Motor neuron (in vitro differentiated cells): ENCODE data around the gene ASS1. TPM values are rescaled to one million over a fixed set of nuclear protein-coding genes. Genes with fewer than 3 reads are reported as not detected.

Experiments
- ATAC-seq, 8 experiments: fragments of 200-7000 bp; cut with Tn5 transposase; replicated peaks in 6 of 8; 2 replicates each; pipeline ENCODE4 v1.8.0; 2021; ENCODE audit warnings: mild to moderate bottlenecking in 8 of 8, moderate library complexity in 8 of 8
- H3K27ac ChIP-seq, 2 donors: fragments of 250-450 bp; sonication (Bioruptor Pico); 2 replicates each; pipeline ENCODE4 v1.9.0; 2021; ENCODE audit warnings: antibody characterized with exemption in 2 of 2, mild to moderate bottlenecking in 2 of 2, moderate library complexity in 1 of 2
- H3K4me1 ChIP-seq, 2 donors: fragments of 250-450 bp; sonication (Bioruptor Pico); replicated peaks in 1 of 2; 2 replicates each; pipeline ENCODE4 v1.6.1; 2021; ENCODE audit warnings: antibody characterized with exemption in 2 of 2, mild to moderate bottlenecking in 2 of 2, moderate library complexity in 1 of 2
- H3K4me3 ChIP-seq, 5 donors: fragments of 250-450 bp; sonication (Bioruptor Pico); 2 replicates each; pipeline ENCODE4 v1.9.0; 2021; ENCODE audit warnings: antibody characterized with exemption in 5 of 5, mild to moderate bottlenecking in 5 of 5, moderate library complexity in 4 of 5
- WGBS, 10 experiments: fragments of 450-650 bp; shearing (Covaris generic); methylation state at CpG; one replicate each; pipeline ENCODE4 v1.0.0; 2022; 5-methylcytosine and 5-hydroxymethylcytosine counted together
- in situ Hi-C, 9 experiments: fragments of 400-800 bp; cut with MboI; loops; one replicate each; pipeline ENCODE4 v1.15.0; 2021; ENCODE audit warnings: low sequenced_read_pairs in 9 of 9, low pct_unique_long_range_greater_than_20kb in 2 of 9; ENCODE audit not compliant: unreplicated experiment in 9 of 9
- total RNA-seq, 8 experiments: library from RNA; unstranded; fragments of 300-600 nt; gene quantifications; 2 replicates each; pipeline versions ENCODE4 v1.2.3 to v1.2.4, GENCODE V29; 2022

Gene ASS1
- total RNA-seq, 8 experiments from 2014 or later: 12.0 to 412 (median 86.3) TPM

- in situ Hi-C loops: loop anchor here in 5 of 9 experiments (10.0 to 25.0 kb wide), 2 partner anchors 231 to 234 kb away; partner anchors contain the start of gene EXOSC2 (in 4 of the 5)
- 0 to 100% (median 75%) methylated on average over 1 to 5 of the region's 7 CpGs; no CpG with 5 or more reads in 4 of the 10 experiments for WGBS, 10 experiments
These were observed 8.7 kb downstream of the ASS1 start for GRCh38 chr9:130453487-130453886.

GRCh38 chr9:130454096-130454811 is 9.5 kb downstream of the ASS1 start:
- no peak overlapping the region for H3K27ac ChIP-seq
- in situ Hi-C loops: loop anchor here in 5 of 9 experiments (10.0 to 25.0 kb wide), 2 partner anchors 231 to 233 kb away; partner anchors contain the start of gene EXOSC2 (in 4 of the 5)
- peaks cover 29 to 32% of the 10 kb centered on the region in 2 donors for H3K4me1 ChIP-seq
- no peak overlapping the region for H3K4me3 ChIP-seq
- WGBS, 10 experiments: 82 to 100% (median 91%) methylated on average over 1 to 7 of the region's 10 CpGs; no CpG with 5 or more reads in 1 of the 10 experiments
- ATAC-seq: no peak

More at GRCh38 chr9:130453487-130453886, 8.7 kb downstream of the ASS1 start:
- Histone ChIP-seq H3K4me3 (no peak overlapping the region), H3K4me1 (peaks cover 35 to 39% of the 10 kb centered on the region in 2 donors), H3K27ac (no peak overlapping the region)
- peak in 1 of 8 experiments; percentile 7 for ATAC-seq

GRCh38 chr9:130454812-130455325 is 10.1 kb downstream of the ASS1 start:
- 0 to 100% (median 70%) methylated on average over 2 to 3 of the region's 3 CpGs for WGBS, 10 experiments
- Histone ChIP-seq H3K4me3 (no peak overlapping the region), H3K4me1 (peaks cover 24 to 25% of the 10 kb centered on the region in 2 donors), H3K27ac (no peak overlapping the region)
- no peak for ATAC-seq
- in situ Hi-C loops: loop anchor here in 5 of 9 experiments (10.0 to 25.0 kb wide), 2 partner anchors 230 to 232 kb away; partner anchors contain the start of gene EXOSC2 (in 4 of the 5)

- no peak overlapping the region for H3K4me3 ChIP-seq
- no peak for ATAC-seq
- H3K4me1 ChIP-seq: no peaks in the 10 kb centered on the region
- H3K27ac ChIP-seq: no peak overlapping the region
- in situ Hi-C loops: loop anchor here in 5 of 9 experiments (10.0 to 25.0 kb wide), 2 partner anchors 227 to 229 kb away; partner anchors contain the start of gene EXOSC2 (in 4 of the 5)
- 67 to 100% (median 90%) methylated on average over 1 to 7 of the region's 23 CpGs; no CpG with 5 or more reads in 1 of the 10 experiments for WGBS, 10 experiments
These were observed 13.5 kb downstream of the ASS1 start for GRCh38 chr9:130458027-130458803.

GRCh38 chr9:130458804-130459067 is 14.0 kb downstream of the ASS1 start:
- in situ Hi-C loops: loop anchor here in 5 of 9 experiments (10.0 to 25.0 kb wide), 2 partner anchors 226 to 229 kb away; partner anchors contain the start of gene EXOSC2 (in 4 of the 5)
- Histone ChIP-seq H3K4me3 (no peak overlapping the region), H3K4me1 (no peaks in the 10 kb centered on the region), H3K27ac (no peak overlapping the region)
- ATAC-seq: no peak
- 20% methylated on average over 1 of the region's 5 CpGs; no CpG with 5 or more reads in 9 of the 10 experiments for WGBS, 10 experiments

- no peaks in the 10 kb centered on the region for H3K4me1 ChIP-seq
- in situ Hi-C loops: loop anchor here in 5 of 9 experiments (10.0 to 25.0 kb wide), 2 partner anchors 226 to 228 kb away; partner anchors contain the start of gene EXOSC2 (in 4 of the 5)
- H3K27ac ChIP-seq: no peak overlapping the region
- WGBS, 10 experiments: 40 to 95% (median 80%) methylated on average over 1 to 4 of the region's 8 CpGs; no CpG with 5 or more reads in 6 of the 10 experiments
- ATAC-seq: no peak
- H3K4me3 ChIP-seq: no peak overlapping the region
These were observed 14.4 kb downstream of the ASS1 start for GRCh38 chr9:130459151-130459550.

- ATAC-seq: no peak
- H3K4me3 ChIP-seq: no peak overlapping the region
- in situ Hi-C loops: loop anchor here in 8 of 9 experiments (10.0 to 25.0 kb wide), 3 partner anchors 145 to 227 kb away; partner anchors contain the start of gene EXOSC2 (in 4 of the 8)
- H3K27ac ChIP-seq: no peak overlapping the region
- WGBS, 10 experiments: 74 to 100% (median 85%) methylated on average over 1 to 5 of the region's 11 CpGs; no CpG with 5 or more reads in 6 of the 10 experiments
- no peaks in the 10 kb centered on the region for H3K4me1 ChIP-seq
These were observed 15.3 kb downstream of the ASS1 start for GRCh38 chr9:130459941-130460669.

- in situ Hi-C loops: loop anchor here in 7 of 9 experiments (10.0 to 25.0 kb wide), 3 partner anchors 144 to 226 kb away; partner anchors contain the start of gene EXOSC2 (in 4 of the 7)
- ATAC-seq: peak; percentile 16 to 78 (median 59)
- WGBS, 10 experiments: 0 to 100% (median 52%) methylated on average over 2 to 5 of the region's 22 CpGs; no CpG with 5 or more reads in 7 of the 10 experiments
- H3K27ac ChIP-seq: no peak overlapping the region
- H3K4me1 ChIP-seq: peaks cover 9% of the 10 kb centered on the region in 2 donors
- no peak overlapping the region for H3K4me3 ChIP-seq
These were observed 16.5 kb downstream of the ASS1 start for GRCh38 chr9:130461218-130461630.

- 42% methylated on average over 7 of the region's 11 CpGs; no CpG with 5 or more reads in 9 of the 10 experiments for WGBS, 10 experiments
- Histone ChIP-seq H3K27ac (no peak overlapping the region), H3K4me1 (peaks cover 14% of the 10 kb centered on the region in 2 donors), H3K4me3 (no peak overlapping the region)
- ATAC-seq: peak in 1 of 8 experiments; percentile 2
- in situ Hi-C loops: loop anchor here in 7 of 9 experiments (10.0 to 25.0 kb wide), 3 partner anchors 143 to 226 kb away; partner anchors contain the start of gene EXOSC2 (in 4 of the 7)
These were observed 17.0 kb downstream of the ASS1 start for GRCh38 chr9:130461731-130462130.

GRCh38 chr9:130462685-130463540 is 18.2 kb downstream of the ASS1 start:
- Histone ChIP-seq H3K4me1 (peaks cover 26% of the 10 kb centered on the region in 2 donors), H3K27ac (no peak overlapping the region), H3K4me3 (no peak overlapping the region)
- WGBS, 10 experiments: 60 to 100% (median 85%) methylated on average over 1 to 9 of the region's 27 CpGs; no CpG with 5 or more reads in 5 of the 10 experiments
- in situ Hi-C loops: loop anchor here in 7 of 9 experiments (10.0 to 25.0 kb wide), 3 partner anchors 142 to 224 kb away; partner anchors contain the start of gene EXOSC2 (in 4 of the 7)
- ATAC-seq: no peak
